GM12892 (cell line): ENCODE data around the gene ESR1.

ENCODE experiments used
- DNase-seq: peaks from one replicate; pipeline ENCODE4 v3.0.0; 2011; ENCODE audit not compliant: insufficient read length
- FAIRE-seq: peaks from 2 replicates; lab custom pipeline; 2011; peaks lifted over from hg19 to GRCh38; lab: Jason Lieb, UNC
- POLR2A ChIP-seq: IDR thresholded peaks from 2 replicates; pipeline ENCODE4 v1.6.1; 2011; ENCODE audit warnings: low read depth, low read length, control low read depth
- POLR2AphosphoS5 ChIP-seq: IDR thresholded peaks from 2 replicates; pipeline ENCODE4 v1.6.1; 2011; ENCODE audit warnings: low read depth, low read length, control low read depth
- TAF1 ChIP-seq: IDR thresholded peaks from 2 replicates; pipeline ENCODE4 v1.6.1; 2011; ENCODE audit warnings: low read depth, mild to moderate bottlenecking, control low read depth, low read length, borderline replicate concordance

The ESR1 gene

GRCh38 chr6:152096863-152097496 lies 289.5 kb downstream of the ESR1 start:
- DNase-seq, result no peak
- no peak for FAIRE-seq
- TF ChIP-seq POLR2A, result no peak
- no peak for TF ChIP-seq TAF1
- TF ChIP-seq POLR2AphosphoS5, result no peak

GRCh38 chr6:152098683-152099082 lies 291.2 kb downstream of the ESR1 start:
- DNase-seq (no peak), FAIRE-seq (no peak)
- TF ChIP-seq POLR2AphosphoS5 (no peak), POLR2A (no peak), TAF1 (no peak)

DNA sequence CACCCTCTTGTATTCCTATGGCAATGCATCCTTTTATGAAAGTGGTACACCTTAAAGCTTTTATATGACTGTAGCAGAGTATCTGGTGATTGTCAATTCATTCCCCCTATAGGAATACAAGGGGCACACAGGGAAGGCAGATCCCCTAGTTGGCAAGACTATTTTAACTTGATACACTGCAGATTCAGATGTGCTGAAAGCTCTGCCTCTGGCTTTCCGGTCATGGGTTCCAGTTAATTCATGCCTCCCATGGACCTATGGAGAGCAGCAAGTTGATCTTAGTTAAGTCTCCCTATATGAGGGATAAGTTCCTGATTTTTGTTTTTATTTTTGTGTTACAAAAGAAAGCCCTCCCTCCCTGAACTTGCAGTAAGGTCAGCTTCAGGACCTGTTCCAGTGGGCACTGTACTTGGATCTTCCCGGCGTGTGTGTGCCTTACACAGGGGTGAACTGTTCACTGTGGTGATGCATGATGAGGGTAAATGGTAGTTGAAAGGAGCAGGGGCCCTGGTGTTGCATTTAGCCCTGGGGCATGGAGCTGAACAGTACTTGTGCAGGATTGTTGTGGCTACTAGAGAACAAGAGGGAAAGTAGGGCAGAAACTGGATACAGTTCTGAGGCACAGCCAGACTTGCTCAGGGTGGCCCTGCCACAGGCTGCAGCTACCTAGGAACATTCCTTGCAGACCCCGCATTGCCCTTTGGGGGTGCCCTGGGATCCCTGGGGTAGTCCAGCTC lies 292.1 kb downstream of the ESR1 start:
- no peak for FAIRE-seq

GRCh38 chr6:152100183-152100618 lies 292.7 kb downstream of the ESR1 start:
- no peak for FAIRE-seq
- no peak for DNase-seq
- TF ChIP-seq POLR2AphosphoS5, result no peak
- TF ChIP-seq POLR2A, result no peak
- no peak for TF ChIP-seq TAF1

More for the DNA sequence above, 292.1 kb downstream of the ESR1 start:
- DNase-seq, result no peak
- TF ChIP-seq POLR2A, result no peak
- TF ChIP-seq TAF1, result no peak
- TF ChIP-seq POLR2AphosphoS5, result no peak

GRCh38 chr6:152107973-152108372 lies 300.5 kb downstream of the ESR1 start:
- TF ChIP-seq TAF1 (no peak), POLR2AphosphoS5 (no peak), POLR2A (no peak)
- no peak for FAIRE-seq

GRCh38 chr6:152110886-152111820 lies 303.7 kb downstream of the ESR1 start:
- no peak for TF ChIP-seq POLR2A
- no peak for TF ChIP-seq POLR2AphosphoS5
- no peak for TF ChIP-seq TAF1
- FAIRE-seq (no peak), DNase-seq (no peak)

More at GRCh38 chr6:152107973-152108372, 300.5 kb downstream of the ESR1 start:
- no peak for DNase-seq

GRCh38 chr6:152112491-152113261 lies 305.2 kb downstream of the ESR1 start:
- DNase-seq (no peak), FAIRE-seq (peak; percentile 67)
- TF ChIP-seq TAF1, result no peak
- no peak for TF ChIP-seq POLR2AphosphoS5
- no peak for TF ChIP-seq POLR2A

GRCh38 chr6:152117156-152118133 lies 310.0 kb downstream of the ESR1 start:
- no peak for DNase-seq
- no peak for FAIRE-seq
- no peak for TF ChIP-seq POLR2AphosphoS5
- TF ChIP-seq TAF1, result no peak
- TF ChIP-seq POLR2A, result no peak

GRCh38 chr6:152118224-152118623 lies 310.7 kb downstream of the ESR1 start:
- FAIRE-seq (no peak), DNase-seq (no peak)
- TF ChIP-seq POLR2AphosphoS5 (no peak), POLR2A (no peak), TAF1 (no peak)
